HEK293 (cell line): ENCODE results near the gene SLC26A11.

Source experiments
- CTCF ChIP-seq: fragments of 450-650 bp; formaldehyde crosslinking; IDR thresholded peaks from 2 replicates; pipeline ENCODE4 v1.5.1; 2016; ENCODE audit warnings: missing biosample characterization, missing genetic modification characterization
- EGR2 ChIP-seq: fragments of 450-650 bp; formaldehyde crosslinking; IDR thresholded peaks from 2 replicates; pipeline ENCODE4 v1.5.1; 2016; ENCODE audit warnings: low read depth, missing biosample characterization, missing genetic modification characterization
- KLF10 ChIP-seq: fragments of 450-650 bp; IDR thresholded peaks from 2 replicates; pipeline ENCODE4 v1.5.1; 2018; ENCODE audit warnings: missing biosample characterization, mild to moderate bottlenecking, missing genetic modification characterization
- OVOL3 ChIP-seq: fragments of 450-650 bp; formaldehyde crosslinking; IDR thresholded peaks from 2 replicates; pipeline ENCODE4 v1.5.1; 2016; ENCODE audit warnings: missing biosample characterization, missing genetic modification characterization
- REST ChIP-seq: fragments of 450-650 bp; formaldehyde crosslinking; IDR thresholded peaks from 2 replicates; pipeline ENCODE4 v1.5.1; 2016; ENCODE audit warnings: missing biosample characterization, missing genetic modification characterization
- TCF7L2 ChIP-seq: IDR thresholded peaks from 2 replicates; pipeline ENCODE4 v1.6.1; 2011; ENCODE audit warnings: low read depth, mild to moderate bottlenecking, inconsistent platforms, low read length, moderate library complexity, borderline replicate concordance
- ZNF138 ChIP-seq: fragments of 450-650 bp; formaldehyde crosslinking; IDR thresholded peaks from 2 replicates; pipeline ENCODE4 v1.5.1; 2016; ENCODE audit warnings: missing biosample characterization, missing genetic modification characterization, borderline replicate concordance
- ZNF155 ChIP-seq: fragments of 450-650 bp; formaldehyde crosslinking; IDR thresholded peaks from 2 replicates; pipeline ENCODE4 v1.5.1; 2016; ENCODE audit warnings: missing biosample characterization, missing genetic modification characterization
- ZNF23 ChIP-seq: fragments of 450-650 bp; formaldehyde crosslinking; IDR thresholded peaks from 2 replicates; pipeline ENCODE4 v1.5.1; 2016; ENCODE audit warnings: missing biosample characterization, missing genetic modification characterization, borderline replicate concordance
- ZNF311 ChIP-seq: fragments of 450-650 bp; formaldehyde crosslinking; IDR thresholded peaks from 2 replicates; pipeline ENCODE4 v1.5.1; 2017; ENCODE audit warnings: missing biosample characterization, missing genetic modification characterization, borderline replicate concordance
- ZNF398 ChIP-seq: fragments of 450-650 bp; formaldehyde crosslinking; IDR thresholded peaks from 2 replicates; pipeline ENCODE4 v1.5.1; 2017; ENCODE audit warnings: missing biosample characterization, missing genetic modification characterization
- ZNF621 ChIP-seq: fragments of 450-650 bp; formaldehyde crosslinking; IDR thresholded peaks from 2 replicates; pipeline ENCODE4 v1.5.1; 2017; ENCODE audit warnings: missing biosample characterization, missing genetic modification characterization
- ZNF624 ChIP-seq: fragments of 450-650 bp; formaldehyde crosslinking; IDR thresholded peaks from 2 replicates; pipeline ENCODE4 v1.5.1; 2017; ENCODE audit warnings: missing biosample characterization, missing genetic modification characterization
- ZNF639 ChIP-seq: fragments of 450-650 bp; formaldehyde crosslinking; IDR thresholded peaks from 2 replicates; pipeline ENCODE4 v1.5.1; 2016; ENCODE audit warnings: missing biosample characterization, missing genetic modification characterization

DNA sequence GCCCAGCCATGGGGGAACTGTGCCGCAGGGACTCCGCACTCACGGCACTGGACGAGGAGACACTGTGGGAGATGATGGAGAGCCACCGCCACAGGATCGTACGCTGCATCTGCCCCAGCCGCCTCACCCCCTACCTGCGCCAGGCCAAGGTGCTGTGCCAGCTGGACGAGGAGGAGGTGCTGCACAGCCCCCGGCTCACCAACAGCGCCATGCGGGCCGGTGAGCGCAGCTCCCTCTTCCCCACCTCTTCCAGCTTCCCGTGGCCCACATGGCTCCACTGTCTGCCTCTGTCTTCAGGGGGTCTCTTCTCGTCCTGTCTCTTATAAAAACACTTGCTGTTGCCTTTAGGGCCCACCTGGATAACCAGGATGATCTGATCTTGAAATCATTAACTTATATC lies 38.8 kb upstream of the SLC26A11 start:
- TF ChIP-seq ZNF624 (tag by site-specific recombination) (no peak), ZNF398 (no peak), KLF10 (tag by site-specific recombination) (no peak), CTCF (tag by site-specific recombination) (no peak), OVOL3 (no peak), ZNF23 (tag by site-specific recombination) (no peak), ZNF155 (tag by site-specific recombination) (no peak), REST (tag by site-specific recombination) (no peak), TCF7L2 (no peak), EGR2 (tag by site-specific recombination) (no peak), ZNF621 (no peak), ZNF311 (tag by site-specific recombination) (no peak), ZNF639 (no peak), ZNF138 (no peak)
